NB4 (cell line): ENCODE measurements around the gene TMEM164.

Source experiments
- MYC ChIP-seq: IDR thresholded peaks from 2 replicates; pipeline ENCODE4 v1.6.1; 2011; ENCODE audit warnings: low read depth, low read length
- POLR2A ChIP-seq: IDR thresholded peaks from 2 replicates; pipeline ENCODE4 v1.6.1; 2011; ENCODE audit warnings: mild to moderate bottlenecking; ENCODE audit not compliant: insufficient read length; ENCODE audit errors: extremely low read depth
- TF ChIP-seq, protein P1 (sequence below): IDR thresholded peaks from one replicate; pipeline ENCODE4 v1.5.1; 2012; ENCODE audit warnings: low read depth, low read length
- TF ChIP-seq, protein P2 (sequence below): IDR thresholded peaks from 2 replicates; pipeline ENCODE4 v1.6.1; 2011; ENCODE audit warnings: low read depth, low read length

DNA sequence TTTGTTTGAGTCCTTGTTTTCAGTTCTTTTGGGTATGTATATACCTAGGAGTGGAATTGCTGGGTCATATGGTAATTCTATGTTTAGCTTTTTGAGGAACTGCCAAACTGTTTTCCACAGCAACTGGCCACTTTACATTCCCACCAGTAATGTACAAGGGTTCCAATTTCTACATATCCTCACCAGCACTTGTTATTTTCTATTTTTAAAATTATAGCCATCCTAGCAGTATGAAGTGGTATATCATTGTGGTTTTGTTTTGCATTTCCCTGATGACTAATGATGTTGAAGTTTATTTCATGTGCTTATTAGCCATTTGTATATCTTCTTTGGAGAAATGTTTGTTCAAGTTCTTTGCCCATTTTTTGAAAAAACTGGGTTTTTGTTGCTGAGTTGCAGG lies 39.6 kb downstream of the TMEM164 start:
- TF ChIP-seq, protein P1, sequence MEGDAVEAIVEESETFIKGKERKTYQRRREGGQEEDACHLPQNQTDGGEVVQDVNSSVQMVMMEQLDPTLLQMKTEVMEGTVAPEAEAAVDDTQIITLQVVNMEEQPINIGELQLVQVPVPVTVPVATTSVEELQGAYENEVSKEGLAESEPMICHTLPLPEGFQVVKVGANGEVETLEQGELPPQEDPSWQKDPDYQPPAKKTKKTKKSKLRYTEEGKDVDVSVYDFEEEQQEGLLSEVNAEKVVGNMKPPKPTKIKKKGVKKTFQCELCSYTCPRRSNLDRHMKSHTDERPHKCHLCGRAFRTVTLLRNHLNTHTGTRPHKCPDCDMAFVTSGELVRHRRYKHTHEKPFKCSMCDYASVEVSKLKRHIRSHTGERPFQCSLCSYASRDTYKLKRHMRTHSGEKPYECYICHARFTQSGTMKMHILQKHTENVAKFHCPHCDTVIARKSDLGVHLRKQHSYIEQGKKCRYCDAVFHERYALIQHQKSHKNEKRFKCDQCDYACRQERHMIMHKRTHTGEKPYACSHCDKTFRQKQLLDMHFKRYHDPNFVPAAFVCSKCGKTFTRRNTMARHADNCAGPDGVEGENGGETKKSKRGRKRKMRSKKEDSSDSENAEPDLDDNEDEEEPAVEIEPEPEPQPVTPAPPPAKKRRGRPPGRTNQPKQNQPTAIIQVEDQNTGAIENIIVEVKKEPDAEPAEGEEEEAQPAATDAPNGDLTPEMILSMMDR, result no peak
- TF ChIP-seq POLR2A, result no peak
- TF ChIP-seq, protein P2, sequence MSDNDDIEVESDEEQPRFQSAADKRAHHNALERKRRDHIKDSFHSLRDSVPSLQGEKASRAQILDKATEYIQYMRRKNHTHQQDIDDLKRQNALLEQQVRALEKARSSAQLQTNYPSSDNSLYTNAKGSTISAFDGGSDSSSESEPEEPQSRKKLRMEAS, result no peak
- no peak for TF ChIP-seq MYC
